Measurements from ENCODE around the gene ZNF85.
"Not testable (repeated sequence)": the region's sequence is repeated elsewhere in the genome, so short reads cannot be mapped to it uniquely, and the experiment has no call there.

Gene ZNF85

GRCh38 chr19:20923077-20923871 lies at the start of gene ZNF85:
Gene ZNF85, plus strand, starts transcription at chr19:20923251. Its CDS starts 150 bp downstream, at chr19:20923401.
- peak; percentile 68 to 74 (median 73) for DNase-seq (ENCODE audit: low read depth in 3 of 3, low spot score in 1 of 3)

GRCh38 chr19:20879501-20879900 lies 43.5 kb upstream of the ZNF85 start:
- no peak for DNase-seq (ENCODE audit: low read depth in 3 of 3, low spot score in 1 of 3)

GRCh38 chr19:20912973-20913372 lies 10.1 kb upstream of the ZNF85 start:
- no peak for DNase-seq (ENCODE audit: low read depth in 3 of 3, low spot score in 1 of 3)

- no peak for DNase-seq (ENCODE audit: low read depth in 3 of 3, low spot score in 1 of 3)
Measured at GRCh38 chr19:20925481-20925880, 2.4 kb downstream of the ZNF85 start.

- DNase-seq (ENCODE audit: low read depth in 3 of 3, low spot score in 1 of 3): no peak
Measured at GRCh38 chr19:20926796-20927195, 3.7 kb downstream of the ZNF85 start.

- no peak for DNase-seq (ENCODE audit: low read depth in 3 of 3, low spot score in 1 of 3)
Measured at GRCh38 chr19:20928371-20928770, 5.3 kb downstream of the ZNF85 start.

GRCh38 chr19:20936322-20936947 lies 13.4 kb downstream of the ZNF85 start:
- DNase-seq (ENCODE audit: low read depth in 3 of 3, low spot score in 1 of 3): not testable (repeated sequence)

- DNase-seq (ENCODE audit: low read depth in 3 of 3, low spot score in 1 of 3): not testable (repeated sequence)
Measured at GRCh38 chr19:20952561-20953095, 29.6 kb downstream of the ZNF85 start.

- DNase-seq (ENCODE audit: low read depth in 3 of 3, low spot score in 1 of 3): no peak
Measured at GRCh38 chr19:20964798-20965197, 41.7 kb downstream of the ZNF85 start.

GRCh38 chr19:20968092-20968491 lies 45.0 kb downstream of the ZNF85 start:
- no peak for DNase-seq (ENCODE audit: low read depth in 3 of 3, low spot score in 1 of 3)

- DNase-seq (ENCODE audit: low read depth in 3 of 3, low spot score in 1 of 3): no peak
Measured at GRCh38 chr19:20969498-20969897, 46.4 kb downstream of the ZNF85 start.

GRCh38 chr19:20969898-20970297 lies 46.8 kb downstream of the ZNF85 start:
- no peak for DNase-seq (ENCODE audit: low read depth in 3 of 3, low spot score in 1 of 3)

GRCh38 chr19:20992788-20993187 lies 69.7 kb downstream of the ZNF85 start:
- not testable (repeated sequence) for DNase-seq (ENCODE audit: low read depth in 3 of 3, low spot score in 1 of 3)

GRCh38 chr19:20999731-21000352 lies 76.8 kb downstream of the ZNF85 start:
- peak; percentile 58 to 72 (median 67) for DNase-seq (ENCODE audit: low read depth in 3 of 3, low spot score in 1 of 3)
